G401.6 (cell line): ENCODE data around the gene BCORL1.
A peak's percentile ranks its signal among the peaks of the same experiment; 100 is the strongest.

Source experiments
- FAIRE-seq: peaks from 2 replicates; lab custom pipeline; 2012; peaks lifted over from hg19 to GRCh38; lab: Jason Lieb, UNC

The BCORL1 gene

GRCh38 chrX:130058652-130059051 lies 76.2 kb downstream of the BCORL1 start:
- no peak for FAIRE-seq

GRCh38 chrX:130060122-130061069 lies 78.0 kb downstream of the BCORL1 start:
- FAIRE-seq, result no peak

GRCh38 chrX:130066975-130067615 lies 84.7 kb downstream of the BCORL1 start:
- no peak for FAIRE-seq

GRCh38 chrX:130071611-130072344 lies 89.3 kb downstream of the BCORL1 start:
- FAIRE-seq, result no peak

GRCh38 chrX:130072345-130072740 lies 89.9 kb downstream of the BCORL1 start:
- FAIRE-seq, result no peak

GRCh38 chrX:130075777-130076176 lies 93.3 kb downstream of the BCORL1 start:
- no peak for FAIRE-seq

GRCh38 chrX:130079824-130080406 lies 97.5 kb downstream of the BCORL1 start:
- FAIRE-seq, result peak; percentile 84

- FAIRE-seq, result no peak
Observed at GRCh38 chrX:130080791-130081367, 98.4 kb downstream of the BCORL1 start.

GRCh38 chrX:130081421-130082045 lies 99.1 kb downstream of the BCORL1 start:
- FAIRE-seq, result no peak

- no peak for FAIRE-seq
Observed at GRCh38 chrX:130082244-130083106, 100.0 kb downstream of the BCORL1 start.

- FAIRE-seq, result no peak
Observed at GRCh38 chrX:130083107-130083490, 100.7 kb downstream of the BCORL1 start.

- no peak for FAIRE-seq
Observed at GRCh38 chrX:130083656-130084382, 101.4 kb downstream of the BCORL1 start.

GRCh38 chrX:130084631-130085237 lies 102.3 kb downstream of the BCORL1 start:
- no peak for FAIRE-seq

- no peak for FAIRE-seq
Observed at GRCh38 chrX:130085551-130086446, 103.4 kb downstream of the BCORL1 start.

- no peak for FAIRE-seq
Observed at GRCh38 chrX:130086447-130087206, 104.2 kb downstream of the BCORL1 start.

- FAIRE-seq, result no peak
Observed at GRCh38 chrX:130090364-130090763, 107.9 kb downstream of the BCORL1 start.

- no peak for FAIRE-seq
Observed at GRCh38 chrX:130091980-130092522, 109.6 kb downstream of the BCORL1 start.
